VCaP (cell line): ENCODE results near the gene IFITM1.

ENCODE experiments used
- H3K27ac ChIP-seq: fragments of 450-650 bp; 2 replicates; pipeline ENCODE4 v1.5.1; 2017
- TF ChIP-seq, protein P1 (sequence below): fragments of 450-650 bp; conservative IDR thresholded peaks from 2 replicates; pipeline ENCODE4 v1.5.1; 2017; ENCODE audit warnings: mild to moderate bottlenecking, moderate library complexity

Gene IFITM1

GRCh38 chr11:293852-294661 is 19.8 kb upstream of the IFITM1 start:
- TF ChIP-seq, protein P1, sequence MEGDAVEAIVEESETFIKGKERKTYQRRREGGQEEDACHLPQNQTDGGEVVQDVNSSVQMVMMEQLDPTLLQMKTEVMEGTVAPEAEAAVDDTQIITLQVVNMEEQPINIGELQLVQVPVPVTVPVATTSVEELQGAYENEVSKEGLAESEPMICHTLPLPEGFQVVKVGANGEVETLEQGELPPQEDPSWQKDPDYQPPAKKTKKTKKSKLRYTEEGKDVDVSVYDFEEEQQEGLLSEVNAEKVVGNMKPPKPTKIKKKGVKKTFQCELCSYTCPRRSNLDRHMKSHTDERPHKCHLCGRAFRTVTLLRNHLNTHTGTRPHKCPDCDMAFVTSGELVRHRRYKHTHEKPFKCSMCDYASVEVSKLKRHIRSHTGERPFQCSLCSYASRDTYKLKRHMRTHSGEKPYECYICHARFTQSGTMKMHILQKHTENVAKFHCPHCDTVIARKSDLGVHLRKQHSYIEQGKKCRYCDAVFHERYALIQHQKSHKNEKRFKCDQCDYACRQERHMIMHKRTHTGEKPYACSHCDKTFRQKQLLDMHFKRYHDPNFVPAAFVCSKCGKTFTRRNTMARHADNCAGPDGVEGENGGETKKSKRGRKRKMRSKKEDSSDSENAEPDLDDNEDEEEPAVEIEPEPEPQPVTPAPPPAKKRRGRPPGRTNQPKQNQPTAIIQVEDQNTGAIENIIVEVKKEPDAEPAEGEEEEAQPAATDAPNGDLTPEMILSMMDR, result no peak
- no peak overlapping the region for H3K27ac ChIP-seq

- H3K27ac ChIP-seq, result no peak overlapping the region
- TF ChIP-seq, protein P1, result no peak
Observed at GRCh38 chr11:294780-295179, 19.1 kb upstream of the IFITM1 start.

- H3K27ac ChIP-seq, result no peak overlapping the region
- TF ChIP-seq, protein P1, result no peak
Observed at GRCh38 chr11:295351-296170, 18.3 kb upstream of the IFITM1 start.

DNA sequence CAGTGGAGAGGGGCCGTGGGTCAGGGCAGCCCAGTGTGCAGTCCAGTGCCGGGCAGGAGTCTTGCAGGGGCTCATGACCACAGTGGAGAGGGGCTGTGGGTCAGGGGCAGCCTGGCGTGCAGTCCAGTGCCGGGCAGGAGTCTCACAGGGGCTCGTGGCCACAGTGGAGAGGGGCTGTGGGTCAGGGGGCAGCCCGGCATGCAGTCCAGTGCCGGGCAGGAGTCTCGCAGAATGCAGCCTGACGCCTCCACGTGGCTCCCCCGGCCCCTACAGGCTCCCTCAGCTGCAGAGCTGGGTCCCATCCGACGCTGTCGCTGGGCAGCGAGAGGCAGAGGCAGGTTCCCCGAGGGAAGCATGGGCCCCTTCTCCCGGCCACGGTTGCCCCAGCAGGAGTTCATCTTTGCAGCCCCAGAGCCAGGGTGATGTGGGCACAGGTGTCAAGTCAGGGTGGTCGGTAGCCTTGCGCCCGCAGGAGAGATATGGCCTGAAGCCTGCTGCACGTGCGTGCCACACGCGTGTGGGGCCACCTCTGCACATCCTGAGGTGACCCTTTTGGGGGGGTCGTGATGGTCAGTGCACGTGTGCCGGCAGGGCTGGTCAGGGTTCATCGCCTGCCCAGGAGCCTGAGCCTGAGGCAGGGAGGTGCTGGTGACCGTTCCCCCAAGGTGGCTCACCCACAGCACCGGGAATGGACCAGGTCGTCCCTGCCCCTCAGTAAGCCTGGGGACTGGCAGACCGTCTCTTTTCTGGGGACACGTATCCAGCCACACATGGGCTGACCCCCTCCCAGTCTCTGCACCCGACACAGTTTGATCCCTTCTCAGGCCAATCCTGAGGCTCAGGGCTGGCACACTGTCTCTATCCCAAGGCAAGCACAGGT is 17.4 kb upstream of the IFITM1 start:
- no peak overlapping the region for H3K27ac ChIP-seq
- TF ChIP-seq, protein P1, result no peak

DNA sequence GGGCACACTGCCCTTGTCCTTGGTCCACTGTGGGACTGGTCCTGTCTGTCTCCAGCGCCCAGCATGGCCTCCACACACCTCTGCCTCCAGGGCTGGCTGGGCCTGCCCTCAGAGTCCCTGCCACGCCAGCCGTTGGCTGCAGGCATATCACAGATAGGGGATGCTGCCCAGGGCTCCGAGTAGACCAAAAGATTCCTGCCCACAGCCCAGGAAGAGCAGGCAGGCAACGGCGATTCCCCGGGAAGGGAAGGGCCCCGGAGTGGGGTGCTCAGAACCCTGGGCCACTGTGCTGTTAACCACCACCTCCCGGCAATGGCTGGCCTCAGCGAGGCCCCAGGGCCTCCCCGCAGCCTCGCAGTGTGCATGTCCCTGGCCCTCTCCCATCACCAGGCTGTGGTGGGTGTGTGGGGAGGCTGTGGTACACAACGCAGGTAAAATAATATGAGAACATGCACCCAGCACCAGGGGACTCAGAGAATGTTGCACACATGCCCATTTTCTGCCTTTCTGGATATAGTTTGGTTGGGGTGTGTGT is 16.7 kb upstream of the IFITM1 start:
- TF ChIP-seq, protein P1, result no peak

DNA sequence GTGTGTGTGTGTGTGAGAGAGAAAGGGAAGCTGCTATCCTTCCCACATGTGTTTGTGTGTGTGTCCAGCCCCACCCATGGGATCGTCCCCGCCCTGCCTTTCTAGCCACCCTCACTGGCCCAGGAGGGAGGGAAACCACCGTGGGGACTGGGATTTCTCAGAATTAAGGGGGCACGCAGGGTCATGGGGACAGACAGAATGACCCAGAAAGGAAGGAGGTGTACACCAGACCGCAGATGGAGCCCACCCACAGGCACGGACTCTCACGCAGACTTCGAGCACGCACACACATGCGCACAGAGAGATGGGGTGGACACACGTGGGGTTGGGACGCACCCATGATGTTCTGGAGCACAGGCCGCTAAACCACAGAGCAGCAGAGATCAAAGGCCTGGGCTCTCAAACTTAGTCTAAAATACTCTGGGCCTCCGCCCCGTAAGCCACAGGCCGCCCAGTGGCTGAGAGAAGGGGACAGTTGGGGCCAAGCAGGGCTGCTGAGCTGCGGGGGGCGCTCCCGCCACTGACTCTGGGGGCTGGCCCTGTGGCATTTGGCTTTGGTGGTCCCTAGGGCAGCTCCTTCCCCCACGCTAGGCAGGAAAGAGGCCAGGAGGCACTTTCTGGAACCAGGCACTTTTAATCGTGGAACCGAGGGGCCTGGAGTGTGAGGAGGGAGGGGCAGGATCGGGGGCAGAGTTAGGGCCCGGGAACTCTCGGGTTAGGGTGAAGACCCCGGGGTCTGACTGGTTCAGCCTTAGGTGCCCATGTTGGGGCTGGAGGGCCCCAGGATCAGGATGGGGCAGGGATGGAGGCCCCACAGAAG is 16.0 kb upstream of the IFITM1 start:
- TF ChIP-seq, protein P1, result no peak
- H3K27ac ChIP-seq, result no peak overlapping the region

More for the DNA sequence above, 16.7 kb upstream of the IFITM1 start:
- H3K27ac ChIP-seq, result no peak overlapping the region
